CD4-positive, alpha-beta T cell (primary cell): ENCODE data around the gene POLA1. TPM values are rescaled to one million over a fixed set of nuclear protein-coding genes. Genes with fewer than 3 reads are reported as not detected.

Source experiments
- ATAC-seq: fragments of 200-7000 bp; cut with Tn5 transposase; one replicate; pipeline ENCODE4 v1.10.0; 2022; ENCODE audit warnings: mild to moderate bottlenecking; ENCODE audit not compliant: poor library complexity
- CTCF ChIA-PET: fragments of 350-600 bp; sonication (Branson Sonifier 250); formaldehyde crosslinking; loops from one replicate; lab custom pipeline; 2021; ENCODE audit warnings: antibody characterized with exemption, inconsistent platforms; lab: Charles Lee
- POLR2A ChIA-PET: fragments of 350-600 bp; sonication (Branson Sonifier 250); formaldehyde crosslinking; loops from one replicate; lab custom pipeline; 2021; ENCODE audit warnings: antibody characterized with exemption, inconsistent platforms; lab: Charles Lee
- DNase-seq, 14 experiments: peaks; one replicate each; pipeline ENCODE4 v3.0.0-alpha.2; 2013 to 2020; ENCODE audit warnings: mixed read lengths in 2 of 14
- H3K27ac ChIP-seq, 2 donors: one replicate each; pipeline versions ENCODE4 v1.5.1 to v1.7.0; 2013; ENCODE audit warnings: low read length in 2 of 2, low read depth in 1 of 2, mild to moderate bottlenecking in 1 of 2
- H3K27me3 ChIP-seq, 2 experiments: 1 replicate in 1 of 2; 2 replicates in 1 of 2; pipeline versions ENCODE4 v1.6.1 to v1.7.0; 2013; ENCODE audit warnings: low read length in 2 of 2, control low read depth in 1 of 2, mild to moderate bottlenecking in 1 of 2, moderate library complexity in 1 of 2; ENCODE audit not compliant: insufficient read depth in 2 of 2, control insufficient read depth in 1 of 2
- H3K36me3 ChIP-seq: one replicate; pipeline ENCODE4 v1.6.1; 2013; ENCODE audit warnings: low read length, control low read depth; ENCODE audit not compliant: insufficient read depth
- H3K4me1 ChIP-seq: one replicate; pipeline ENCODE4 v1.6.1; 2013; ENCODE audit warnings: low read length, control low read depth; ENCODE audit not compliant: insufficient read depth
- H3K4me3 ChIP-seq: one replicate; pipeline ENCODE4 v1.5.1; 2013; ENCODE audit warnings: mild to moderate bottlenecking, low read length, moderate library complexity
- H3K9me3 ChIP-seq, 2 experiments: 1 replicate in 1 of 2; 2 replicates in 1 of 2; pipeline versions ENCODE4 v1.6.1 to v1.7.0; 2013; ENCODE audit warnings: low read length in 2 of 2, mild to moderate bottlenecking in 2 of 2, control low read depth in 1 of 2, moderate library complexity in 1 of 2; ENCODE audit not compliant: control insufficient read depth in 1 of 2, insufficient read depth in 1 of 2
- H3K27ac Mint-ChIP-seq: one replicate; pipeline ENCODE4 v1.8.0; 2020; ENCODE audit warnings: mixed read lengths
- H3K27me3 Mint-ChIP-seq: one replicate; pipeline ENCODE4 v1.8.0; 2021; ENCODE audit warnings: mixed read lengths
- H3K36me3 Mint-ChIP-seq: one replicate; pipeline ENCODE4 v1.8.0; 2021; ENCODE audit warnings: low read depth, mixed read lengths
- H3K4me1 Mint-ChIP-seq: one replicate; pipeline ENCODE4 v1.8.0; 2021; ENCODE audit warnings: low read depth, mixed read lengths
- H3K4me3 Mint-ChIP-seq: one replicate; pipeline ENCODE4 v1.8.0; 2020; ENCODE audit warnings: mild to moderate bottlenecking, mixed read lengths
- H3K9me3 Mint-ChIP-seq: one replicate; pipeline ENCODE4 v1.8.0; 2020; ENCODE audit warnings: mixed read lengths
- CTCF ChIP-seq: fragments of 200-600 bp; IDR thresholded peaks from one replicate; pipeline ENCODE4 v1.8.0; 2022; ENCODE audit warnings: antibody characterized with exemption, mild to moderate bottlenecking
- intact Hi-C, 2 experiments: fragments of 100-400 bp; cut with DNase I in 1 of 2; cut with micrococcal nuclease in 1 of 2; formaldehyde crosslinking; loops; one replicate each; pipeline versions ENCODE4 v1.15.1 to v1.9.0; 2023 to 2025; cut with DNase I, micrococcal nuclease
- total RNA-seq, 174 experiments: library from RNA in 2 of 174; stranded (reverse) in 2 of 174; gene quantifications; one replicate each; pipeline ENCODE4 v1.2.3 and lab custom pipeline; 2021 to 2026

POLA1 gene
- total RNA-seq, 2 experiments from 2014 or later: 4.7 TPM

GRCh38 chrX:24870143-24870542 is 176.4 kb downstream of the POLA1 start:
- intact Hi-C loops: no loop called here
- Histone ChIP-seq H3K27me3 (no peaks in the 10 kb centered on the region), H3K4me3 (no peak overlapping the region), H3K36me3 (no peaks in the 10 kb centered on the region), H3K27ac (no peak overlapping the region), H3K9me3 (no peaks in the 10 kb centered on the region), H3K4me1 (no peaks in the 10 kb centered on the region)
- no peak overlapping the region for H3K27ac Mint-ChIP-seq
- H3K4me3 Mint-ChIP-seq: no peak overlapping the region
- POLR2A ChIA-PET: no interaction called here
- CTCF ChIA-PET: no interaction called here
- H3K4me1 Mint-ChIP-seq: no peaks in the 10 kb centered on the region
- ATAC-seq: no peak
- peaks cover 4% of the 10 kb centered on the region for H3K36me3 Mint-ChIP-seq
- TF ChIP-seq CTCF: no peak
- no peaks in the 10 kb centered on the region for H3K9me3 Mint-ChIP-seq
- no peaks in the 10 kb centered on the region for H3K27me3 Mint-ChIP-seq
- DNase-seq: no peak

- Mint-ChIP-seq H3K27me3 (no peaks in the 10 kb centered on the region), H3K9me3 (no peaks in the 10 kb centered on the region), H3K36me3 (peaks cover under 1% of the 10 kb centered on the region), H3K27ac (no peak overlapping the region), H3K4me1 (no peaks in the 10 kb centered on the region), H3K4me3 (no peak overlapping the region)
- Histone ChIP-seq H3K4me3 (no peak overlapping the region), H3K36me3 (no peaks in the 10 kb centered on the region), H3K9me3 (no peaks in the 10 kb centered on the region), H3K27ac (no peak overlapping the region), H3K4me1 (no peaks in the 10 kb centered on the region), H3K27me3 (no peaks in the 10 kb centered on the region)
- POLR2A ChIA-PET: no interaction called here
- intact Hi-C loops: no loop called here
- ATAC-seq: no peak
- no peak for TF ChIP-seq CTCF
- DNase-seq: no peak
- CTCF ChIA-PET: interaction anchor here (0.6 kb wide), 1 partner anchor 42 kb away, joined by 3 read pairs; no protein-coding TSS in a partner anchor
Observed at GRCh38 chrX:24874604-24875247, 181.0 kb downstream of the POLA1 start.

- intact Hi-C loops: no loop called here
- H3K9me3 ChIP-seq: no peaks in the 10 kb centered on the region
- TF ChIP-seq CTCF: no peak
- H3K9me3 Mint-ChIP-seq: no peaks in the 10 kb centered on the region
- H3K4me1 Mint-ChIP-seq: no peaks in the 10 kb centered on the region
- H3K27me3 ChIP-seq: no peaks in the 10 kb centered on the region
- H3K27ac Mint-ChIP-seq: no peak overlapping the region
- no peaks in the 10 kb centered on the region for H3K4me1 ChIP-seq
- ChIA-PET POLR2A (no interaction called here), CTCF (no interaction called here)
- no peaks in the 10 kb centered on the region for H3K36me3 ChIP-seq
- H3K27me3 Mint-ChIP-seq: no peaks in the 10 kb centered on the region
- DNase-seq: no peak
- no peak for ATAC-seq
- H3K4me3 ChIP-seq: no peak overlapping the region
- H3K36me3 Mint-ChIP-seq: no peaks in the 10 kb centered on the region
- no peak overlapping the region for H3K4me3 Mint-ChIP-seq
- no peak overlapping the region for H3K27ac ChIP-seq
Observed at GRCh38 chrX:24876530-24877287, 183.0 kb downstream of the POLA1 start.
